A549 (cell line): Measurements from ENCODE around the gene NGEF. TPM values are rescaled to one million over a fixed set of nuclear protein-coding genes. Genes with fewer than 3 reads are reported as not detected.
"Not testable (repeated sequence)": the region's sequence is repeated elsewhere in the genome, so short reads cannot be mapped to it uniquely, and the experiment has no call there.

ENCODE experiments used
- ATAC-seq, 2 experiments: fragments of 200-7000 bp in 1 of 2; fragments of >200 bp in 1 of 2; cut with Nextera tagmentation in 1 of 2; cut with Tn5 transposase in 1 of 2; 3 replicates each; pipeline versions ENCODE4 v1.8.0 to v1.9.1; 2018 to 2020; ENCODE audit warnings: mild to moderate bottlenecking in 1 of 2, moderate library complexity in 1 of 2
- CTCF ChIA-PET: fragments of 300-600 bp; sonication (Branson Sonifier 250); formaldehyde crosslinking; extraction: SDS; loops from one replicate; lab custom pipeline; 2021; ENCODE audit warnings: antibody characterized with exemption, inconsistent platforms; lab: Yijun Ruan, JAX
- POLR2A ChIA-PET: fragments of 350-600 bp; formaldehyde crosslinking; extraction: SDS; loops from one replicate; lab custom pipeline; 2021; ENCODE audit warnings: antibody characterized with exemption, inconsistent platforms; lab: Yijun Ruan, JAX
- DNase-seq, 2 experiments: peaks; one replicate each; pipeline versions ENCODE4 v3.0.0 to v3.0.0-alpha.2; 2011 to 2016; ENCODE audit warnings: low read depth in 1 of 2, low spot score in 1 of 2
- FAIRE-seq: peaks from 2 replicates; lab custom pipeline; 2011; peaks lifted over from hg19 to GRCh38; lab: Jason Lieb, UNC
- H3K27ac ChIP-seq, 2 experiments: fragments of >200 bp; sonication (Bioruptor Twin); formaldehyde crosslinking; 3 replicates each; pipeline ENCODE4 v1.5.1; 2016 to 2017
- H3K4me1 ChIP-seq: fragments of >200 bp; sonication (Bioruptor Twin); formaldehyde crosslinking; 3 replicates; pipeline ENCODE4 v1.6.1; 2016
- H3K4me2 ChIP-seq: fragments of >200 bp; sonication (Bioruptor Twin); formaldehyde crosslinking; 3 replicates; pipeline ENCODE4 v1.6.1; 2016
- H3K4me3 ChIP-seq: fragments of >200 bp; sonication (Bioruptor Twin); formaldehyde crosslinking; 3 replicates; pipeline ENCODE4 v1.5.1; 2016
- H3K9me3 ChIP-seq: fragments of >200 bp; sonication (Bioruptor Twin); formaldehyde crosslinking; 3 replicates; pipeline ENCODE4 v1.6.1; 2016
- ATOH8 ChIP-seq: fragments of 250-450 bp; sonication (Bioruptor Pico); IDR thresholded peaks from 2 replicates; pipeline ENCODE4 v1.5.0; 2020; ENCODE audit warnings: low read depth, mild to moderate bottlenecking, moderate library complexity
- CBX2 ChIP-seq: fragments of 200-600 bp; sonication (generic); IDR thresholded peaks from 2 replicates; pipeline ENCODE4 v1.6.1; 2016; ENCODE audit warnings: low read depth, mild to moderate bottlenecking, borderline replicate concordance
- EHF ChIP-seq: fragments of 250-450 bp; sonication (Bioruptor Pico); IDR thresholded peaks from 2 replicates; pipeline ENCODE4 v1.5.0; 2020; ENCODE audit warnings: mild to moderate bottlenecking
- ESRRA ChIP-seq: fragments of 150-350 bp; IDR thresholded peaks from 2 replicates; pipeline ENCODE4 v1.6.1; 2014; ENCODE audit warnings: mild to moderate bottlenecking, low read length, borderline replicate concordance
- FOXS1 ChIP-seq: fragments of 250-450 bp; sonication (Bioruptor Pico); IDR thresholded peaks from 2 replicates; pipeline ENCODE4 v1.5.0; 2020; ENCODE audit warnings: mild to moderate bottlenecking, moderate library complexity
- HES2 ChIP-seq: fragments of >200 bp; sonication (Bioruptor Twin); formaldehyde crosslinking; IDR thresholded peaks from 2 replicates; pipeline ENCODE4 v1.6.1; 2016
- HEYL ChIP-seq: fragments of 250-450 bp; sonication (Bioruptor Pico); IDR thresholded peaks from 2 replicates; pipeline ENCODE4 v1.8.0; 2021; ENCODE audit warnings: mild to moderate bottlenecking, moderate library complexity
- JUN ChIP-seq, 2 experiments: fragments of >200 bp; sonication (Bioruptor Twin); formaldehyde crosslinking; IDR thresholded peaks; 2 replicates in 1 of 2; 3 replicates in 1 of 2; pipeline ENCODE4 v1.6.1; 2016 to 2017
- MAFK ChIP-seq: fragments of 450-650 bp; IDR thresholded peaks from 2 replicates; pipeline ENCODE4 v1.6.1; 2014; ENCODE audit not compliant: partially characterized antibody
- NPAS2 ChIP-seq: fragments of 250-450 bp; sonication (Bioruptor Pico); IDR thresholded peaks from 2 replicates; pipeline ENCODE4 v1.8.0; 2022; ENCODE audit warnings: mild to moderate bottlenecking, moderate library complexity, borderline replicate concordance
- PBX3 ChIP-seq: IDR thresholded peaks from 2 replicates; pipeline ENCODE4 v1.6.1; 2012
- RAD21 ChIP-seq, 2 experiments: fragments of >200 bp in 1 of 2; sonication (Bioruptor Twin) in 1 of 2; formaldehyde crosslinking in 1 of 2; IDR thresholded peaks in 1 of 2; conservative IDR thresholded peaks in 1 of 2; 2 replicates in 1 of 2; 3 replicates in 1 of 2; pipeline ENCODE4 v1.6.1; 2012 to 2018; ENCODE audit warnings: inconsistent platforms in 1 of 2
- RCOR1 ChIP-seq: fragments of 150-350 bp; IDR thresholded peaks from 2 replicates; pipeline ENCODE4 v1.6.1; 2014; ENCODE audit warnings: antibody characterized with exemption, low read length, low read depth
- REST ChIP-seq: fragments of 200-600 bp; sonication (generic); IDR thresholded peaks from 2 replicates; pipeline ENCODE4 v1.6.1; 2016; ENCODE audit warnings: antibody characterized with exemption, mild to moderate bottlenecking, moderate library complexity
- RNF2 ChIP-seq: fragments of 200-600 bp; sonication (generic); IDR thresholded peaks from 2 replicates; pipeline ENCODE4 v1.6.1; 2016; ENCODE audit warnings: low read depth, mild to moderate bottlenecking, antibody characterized with exemption, moderate library complexity, borderline replicate concordance
- TFCP2L1 ChIP-seq: fragments of 250-450 bp; sonication (Bioruptor Pico); IDR thresholded peaks from 2 replicates; pipeline ENCODE4 v1.5.0; 2021; ENCODE audit warnings: mild to moderate bottlenecking
- TP53 ChIP-seq: fragments of 250-450 bp; sonication (Bioruptor Pico); IDR thresholded peaks from 2 replicates; pipeline ENCODE4 v1.5.0; 2021; ENCODE audit warnings: mild to moderate bottlenecking, moderate library complexity
- WGBS: methylation state at CpG from one replicate; pipeline ENCODE4 v1.1.6; 2017; ENCODE audit errors: missing lambda C conversion rate; 5-methylcytosine and 5-hydroxymethylcytosine counted together
- polyA plus RNA-seq, 4 experiments: library from polyadenylated mRNA; depleted of rRNA in 3 of 4; stranded (reverse); fragments of >200 nt; fragmentation: RNase III in 1 of 4; extraction: RNeasy Plus Mini Kit Qiagen cat#74134 plus additional on column Dnase treatment in 1 of 4; gene quantifications; 2 replicates in 3 of 4; 3 replicates in 1 of 4; pipeline ENCODE4 v1.2.3, GENCODE V29; 2011 to 2017
- TF ChIP-seq, protein P1 (sequence below): fragments of >200 bp; sonication (Bioruptor Twin); formaldehyde crosslinking; IDR thresholded peaks from 3 replicates; pipeline ENCODE4 v1.5.1; 2016

NGEF gene
- polyA plus RNA-seq, 2 of the 4 experiments (the other 2 are of a cell fraction): 8.1 to 9.7 TPM

DNA sequence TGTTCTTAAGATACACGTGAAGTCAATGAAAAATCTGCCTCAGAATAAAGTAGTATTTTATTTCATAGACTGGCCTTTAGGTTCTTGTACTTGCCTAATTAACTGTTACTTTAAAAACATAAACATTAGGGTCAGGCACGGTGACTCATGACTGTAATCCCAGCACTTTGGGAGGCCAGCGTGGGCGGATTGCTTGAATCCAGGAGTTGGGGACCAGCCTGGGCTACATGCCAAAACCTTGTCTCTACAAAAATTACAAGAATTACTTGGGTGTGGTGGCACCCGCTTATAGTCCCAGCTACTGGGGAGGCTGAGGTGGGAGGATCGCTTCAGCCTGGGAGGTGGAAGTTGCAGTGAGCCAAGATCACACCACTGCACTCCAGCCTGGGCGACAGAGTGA is 159.0 kb downstream of the NGEF start (continued):
- no peak for TF ChIP-seq REST
- no peak for TF ChIP-seq MAFK
- TF ChIP-seq RAD21 (conservative IDR thresholded peaks at IDR 0.05 in 1 of 2, IDR thresholded peaks at IDR 0.05 in 1 of 2): peak; percentile 11 to 30; a peak in 3 of 5 replicates
- no peak for TF ChIP-seq HES2
- no peak for TF ChIP-seq ESRRA
- TF ChIP-seq EHF: no peak
- peak; percentile 49 to 75; a peak in 2 of 5 replicates for TF ChIP-seq JUN (IDR thresholded peaks at IDR 0.05)
- TF ChIP-seq NPAS2 (CRISPR knock-in tag): no peak
- TF ChIP-seq HEYL (CRISPR knock-in tag): no peak
- no peak for TF ChIP-seq RCOR1
- TF ChIP-seq PBX3: no peak
- TF ChIP-seq CBX2: no peak

- no peak for FAIRE-seq
Observed at GRCh38 chr2:232852676-232853075, 160.4 kb downstream of the NGEF start.

DNA sequence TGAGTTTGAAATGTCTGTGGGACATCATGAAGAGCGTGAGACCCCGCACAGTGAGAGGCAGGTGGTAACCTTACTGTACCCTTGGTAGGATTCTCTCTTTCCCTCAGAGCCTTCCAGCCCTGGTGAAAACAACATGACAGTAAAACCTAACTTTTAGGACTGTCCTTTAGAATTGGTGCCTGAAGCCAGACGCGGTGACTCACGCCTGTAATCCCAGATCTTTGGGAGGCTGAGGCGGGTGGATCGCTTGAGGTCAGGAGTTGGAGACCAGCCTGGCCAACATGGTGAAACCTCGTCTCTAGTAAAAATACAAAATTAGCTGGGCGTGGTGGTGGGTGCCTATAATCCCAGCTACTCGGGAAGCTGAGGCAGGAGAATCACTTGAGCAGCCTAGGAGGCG is 161.0 kb downstream of the NGEF start:
- Histone ChIP-seq H3K4me1 (peaks cover 55% of the 10 kb centered on the region), H3K27ac (peak overlapping the region; percentile 35 to 98; a peak in 5 of 6 replicates)
- H3K9me3 ChIP-seq, ATAC-seq, POLR2A ChIA-PET, H3K4me2 ChIP-seq, DNase-seq, H3K4me3 ChIP-seq, FAIRE-seq: not testable (repeated sequence)
- CTCF ChIA-PET: interaction anchor here (1.0 to 3.2 kb wide), 16 partner anchors 10 to 399 kb away, joined by 3 to 26 read pairs (median 5); partner anchors contain the start of genes ATG16L1 and NEU2
- WGBS: 76% methylated on average over 11 of the region's 11 CpGs

More at GRCh38 chr2:232852676-232853075, 160.4 kb downstream of the NGEF start:
- ChIA-PET CTCF (interaction anchor here (0.6 to 3.2 kb wide), 40 partner anchors 9 to 585 kb away, joined by 3 to 26 read pairs (median 4); partner anchors contain the start of genes ATG16L1, NEU2 and SNORC), POLR2A (no interaction called here)
- ATAC-seq (no peak), DNase-seq (no peak)
- Histone ChIP-seq H3K4me1 (peaks cover 60% of the 10 kb centered on the region), H3K4me2 (peak overlapping the region; percentile 90; the same call in 1 of the 3 replicates)
- WGBS: 30% methylated on average over 2 of the region's 2 CpGs
- TF ChIP-seq MAFK (no peak), RNF2 (no peak)
- TF ChIP-seq, all 56 proteins: peak for 0
- H3K4me3 ChIP-seq: no peak overlapping the region
- peak overlapping the region; percentile 35 to 98; a peak in 5 of 6 replicates for H3K27ac ChIP-seq
- no peaks in the 10 kb centered on the region for H3K9me3 ChIP-seq

- H3K4me2 ChIP-seq: no peak overlapping the region
- H3K4me1 ChIP-seq: peaks cover 47% of the 10 kb centered on the region
- TF ChIP-seq ATOH8 (CRISPR knock-in tag) (no peak), RAD21 (conservative IDR thresholded peaks at IDR 0.05 in 1 of 2, IDR thresholded peaks at IDR 0.05 in 1 of 2) (no peak), TFCP2L1 (CRISPR knock-in tag) (no peak), TP53 (no peak), CBX2 (no peak), FOXS1 (CRISPR knock-in tag) (no peak)
- TF ChIP-seq, protein P1, sequence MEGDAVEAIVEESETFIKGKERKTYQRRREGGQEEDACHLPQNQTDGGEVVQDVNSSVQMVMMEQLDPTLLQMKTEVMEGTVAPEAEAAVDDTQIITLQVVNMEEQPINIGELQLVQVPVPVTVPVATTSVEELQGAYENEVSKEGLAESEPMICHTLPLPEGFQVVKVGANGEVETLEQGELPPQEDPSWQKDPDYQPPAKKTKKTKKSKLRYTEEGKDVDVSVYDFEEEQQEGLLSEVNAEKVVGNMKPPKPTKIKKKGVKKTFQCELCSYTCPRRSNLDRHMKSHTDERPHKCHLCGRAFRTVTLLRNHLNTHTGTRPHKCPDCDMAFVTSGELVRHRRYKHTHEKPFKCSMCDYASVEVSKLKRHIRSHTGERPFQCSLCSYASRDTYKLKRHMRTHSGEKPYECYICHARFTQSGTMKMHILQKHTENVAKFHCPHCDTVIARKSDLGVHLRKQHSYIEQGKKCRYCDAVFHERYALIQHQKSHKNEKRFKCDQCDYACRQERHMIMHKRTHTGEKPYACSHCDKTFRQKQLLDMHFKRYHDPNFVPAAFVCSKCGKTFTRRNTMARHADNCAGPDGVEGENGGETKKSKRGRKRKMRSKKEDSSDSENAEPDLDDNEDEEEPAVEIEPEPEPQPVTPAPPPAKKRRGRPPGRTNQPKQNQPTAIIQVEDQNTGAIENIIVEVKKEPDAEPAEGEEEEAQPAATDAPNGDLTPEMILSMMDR: no peak
- TF ChIP-seq, all 56 proteins: peak for 0
- H3K27ac ChIP-seq: no peak overlapping the region
- CTCF ChIA-PET: interaction anchor here (2.1 kb wide), 1 partner anchor 204 kb away, joined by 5 read pairs; no protein-coding TSS in a partner anchor
- FAIRE-seq: no peak
- no peak for ATAC-seq
- no peak overlapping the region for H3K4me3 ChIP-seq
- WGBS: 89% methylated on average over 3 of the region's 3 CpGs
- no peaks in the 10 kb centered on the region for H3K9me3 ChIP-seq
- no peak for DNase-seq
- POLR2A ChIA-PET: no interaction called here
Observed at GRCh38 chr2:232850039-232850438, 163.0 kb downstream of the NGEF start.
